Measurements from ENCODE around the gene SMARCD2.
A peak's percentile ranks its signal among the peaks of the same experiment; 100 is the strongest.

SMARCD2 gene

DNA sequence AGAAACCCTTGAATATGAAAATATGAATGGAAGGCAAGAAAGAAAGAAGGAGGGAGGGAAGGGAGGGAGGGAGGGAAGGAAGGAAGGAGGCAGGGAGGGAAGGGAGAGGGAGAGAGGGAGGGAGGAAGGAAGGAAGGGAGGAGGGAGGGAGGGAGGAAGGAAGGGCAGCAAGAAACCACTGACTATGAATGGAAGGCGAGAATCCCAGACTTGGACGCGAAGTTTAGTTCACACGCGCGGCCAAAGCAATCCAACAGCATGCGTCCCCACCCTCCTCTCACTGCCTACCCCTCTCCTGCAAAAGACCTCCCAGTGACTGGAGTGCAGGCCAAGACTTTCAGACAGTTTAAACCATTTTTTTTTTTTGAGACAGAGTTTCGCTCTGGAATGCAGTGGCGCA lies 7.9 kb upstream of the SMARCD2 start:
- no peak for DNase-seq

DNA sequence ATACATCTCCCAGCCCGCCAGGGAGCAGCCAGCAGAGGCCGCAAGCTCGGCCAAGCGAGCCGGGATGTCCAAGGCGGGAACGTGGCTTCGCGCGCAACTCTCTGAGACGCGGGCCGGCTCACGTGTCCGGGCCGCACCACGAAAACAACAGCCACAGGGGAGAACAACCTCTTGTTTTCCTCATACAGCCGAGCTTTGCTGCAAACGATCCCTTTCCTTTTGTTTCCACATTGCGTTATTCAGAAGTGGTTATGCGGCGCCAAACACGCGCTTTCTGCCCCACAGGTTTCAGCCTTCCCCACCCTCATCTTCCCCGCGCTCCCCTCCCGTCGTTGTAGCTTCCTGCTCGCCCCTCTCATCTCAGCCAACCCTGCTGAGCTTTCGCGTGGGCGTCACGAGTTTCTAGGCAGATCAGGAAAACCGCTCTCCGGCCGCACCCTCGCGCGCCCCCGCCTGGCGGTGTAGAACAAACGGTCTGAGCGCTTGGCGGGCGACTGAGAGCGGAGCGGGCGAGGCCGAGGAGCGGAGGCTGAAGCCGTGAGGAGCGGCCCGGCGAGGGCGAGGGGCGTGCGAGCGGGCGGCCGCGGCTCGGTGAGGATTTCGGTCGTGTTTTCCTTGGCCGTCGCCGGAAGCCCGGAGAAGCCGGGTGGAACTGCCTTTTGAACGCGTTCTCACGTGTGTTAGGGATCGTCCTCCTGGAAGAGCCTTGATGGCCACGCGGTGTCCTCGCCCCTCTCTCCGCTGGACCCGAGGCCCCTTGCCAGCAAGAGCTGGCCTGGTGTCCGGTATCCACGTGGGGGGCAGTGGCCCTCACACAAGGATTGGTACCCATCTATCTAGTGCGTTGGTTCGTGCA lies 6.6 kb upstream of the SMARCD2 start:
- peak; percentile 24 to 87 (median 80) for DNase-seq

DNA sequence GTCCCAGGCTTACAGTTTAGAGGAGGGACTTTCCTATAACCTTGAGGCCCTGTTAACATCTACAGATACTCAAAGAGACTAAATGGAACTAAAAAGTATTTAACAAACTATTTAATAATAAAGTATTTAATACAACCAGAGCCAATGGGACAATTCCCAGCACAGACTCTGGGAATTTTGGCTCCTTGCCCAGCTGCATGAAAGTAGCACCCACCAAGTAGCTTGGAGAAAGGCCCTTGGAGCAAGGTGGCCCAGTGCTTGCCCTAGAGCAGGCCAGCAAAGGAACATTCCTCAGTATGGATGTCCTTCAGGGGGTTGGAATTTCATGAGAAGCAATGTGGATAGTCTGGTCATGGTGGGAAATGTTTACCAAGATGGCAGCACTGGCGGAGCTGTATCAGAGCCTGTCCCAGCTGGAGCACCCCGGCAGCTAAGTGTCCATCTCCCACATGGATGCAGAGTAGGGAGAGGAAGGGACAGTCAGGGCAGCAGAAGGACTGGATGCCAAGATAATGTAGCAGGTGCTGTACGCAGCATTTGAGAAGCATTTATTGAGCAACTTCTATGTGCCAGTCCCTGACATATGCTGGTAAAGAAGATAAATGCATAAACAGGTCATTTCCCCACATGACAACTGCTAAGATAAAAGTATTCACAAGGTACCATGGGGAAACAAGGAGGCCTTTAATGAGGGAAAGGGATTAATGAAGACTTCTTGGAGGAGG lies 5.2 kb upstream of the SMARCD2 start:
- no peak for DNase-seq

DNA sequence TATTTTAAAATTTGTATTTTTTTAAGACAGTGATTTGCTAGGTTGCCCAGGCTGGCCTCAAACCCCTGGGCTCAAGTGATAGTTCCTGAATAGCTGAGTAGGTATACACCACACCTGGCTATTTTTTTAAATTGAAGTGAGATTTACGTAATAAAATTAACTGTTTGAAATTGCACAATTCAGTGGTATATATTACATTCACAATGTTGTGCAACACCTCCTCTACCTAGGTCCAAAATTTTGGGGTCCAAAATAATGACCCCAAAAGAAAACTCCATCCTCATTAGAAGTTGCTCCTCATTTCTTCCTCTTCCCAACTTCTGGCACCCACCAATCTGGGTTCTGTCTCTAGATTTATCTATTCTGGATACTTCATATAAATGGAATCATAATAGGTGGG lies 3.0 kb upstream of the SMARCD2 start:
- no peak for DNase-seq

DNA sequence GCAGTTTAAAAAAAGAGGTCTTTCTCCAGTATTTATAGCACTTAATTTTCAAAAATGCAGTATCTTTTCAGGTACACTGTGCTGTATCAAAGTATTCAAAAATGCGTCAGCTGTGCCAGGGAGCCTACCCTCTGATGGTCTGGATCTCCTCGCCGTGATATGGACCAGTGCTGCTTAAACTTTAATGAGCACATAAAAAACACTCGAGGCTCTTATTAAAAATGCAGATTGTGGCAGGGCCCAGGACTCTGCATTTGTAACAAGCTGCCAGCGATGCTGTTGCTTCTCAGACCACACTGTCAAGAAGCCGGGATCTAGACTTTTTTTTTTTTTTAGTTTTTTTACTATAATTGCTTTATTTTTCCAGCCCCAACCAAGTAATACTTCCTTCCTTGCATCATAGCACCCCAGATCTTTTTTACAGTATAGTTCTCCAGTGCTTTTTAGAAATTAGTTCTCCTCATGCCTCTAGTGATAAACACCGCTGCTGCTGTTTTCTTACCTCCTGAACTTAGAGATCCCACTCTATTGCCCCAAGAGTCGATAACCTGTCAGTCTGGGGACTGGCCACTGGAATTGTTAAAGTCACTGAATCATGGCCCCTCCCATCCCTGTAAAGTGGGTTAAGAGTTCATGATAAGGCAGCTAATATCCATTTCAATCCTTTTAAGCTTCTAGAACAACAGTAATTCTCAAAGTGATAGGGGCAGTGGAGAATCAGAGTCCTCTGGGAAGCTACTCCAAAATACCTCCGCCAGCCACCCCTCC lies 1.6 kb upstream of the SMARCD2 start:
- peak in 1 of 14 donors; percentile 20 for DNase-seq

DNA sequence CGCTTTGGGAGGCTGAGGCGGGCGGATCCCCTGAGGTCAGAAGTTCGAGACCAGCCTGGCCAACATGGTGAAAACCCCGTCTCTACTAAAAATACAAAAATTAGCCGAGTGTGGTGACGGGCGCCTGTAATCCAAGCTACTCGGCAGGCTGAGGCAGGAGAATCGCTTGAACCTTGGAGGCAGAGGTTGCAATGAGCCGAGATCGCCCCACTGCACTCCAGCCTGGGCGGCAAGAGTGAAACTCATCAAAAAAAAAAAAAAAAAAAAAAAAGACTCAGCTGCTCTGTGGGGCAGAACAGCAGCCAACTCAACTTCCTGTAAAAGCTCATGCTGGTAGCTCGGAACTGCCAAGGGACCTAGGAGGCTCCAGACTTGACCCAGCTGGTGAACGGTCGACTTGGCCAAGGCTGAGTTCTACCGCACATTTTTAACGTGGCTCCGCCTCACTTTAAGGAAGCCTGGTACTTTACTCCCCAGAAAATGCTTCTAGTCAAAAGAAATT lies 953 bp upstream of the SMARCD2 start:
- peak in 4 of 14 donors; percentile 13 to 34 (median 29) for DNase-seq

DNA sequence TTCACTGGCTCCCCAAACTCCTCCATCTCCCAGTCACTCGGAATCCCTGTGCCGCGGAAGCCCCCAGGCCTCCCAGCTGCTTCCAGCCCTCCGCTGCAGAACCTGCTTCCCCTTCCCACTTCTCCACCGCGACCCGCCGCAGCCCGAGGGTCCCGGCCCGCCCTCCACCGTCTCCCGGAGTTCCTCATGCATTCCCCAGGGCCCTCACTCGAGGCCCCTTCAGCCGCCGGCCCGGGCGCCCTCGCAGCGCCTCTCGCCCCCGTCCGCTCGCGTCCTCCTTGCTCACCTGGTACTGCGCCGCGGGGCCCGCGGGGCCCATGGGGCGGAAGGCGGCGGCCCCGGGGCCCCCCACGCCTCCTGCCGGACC lies 329 bp downstream of the SMARCD2 start:
- DNase-seq = peak in 4 of 14 donors; percentile 46 to 60 (median 58)

DNA sequence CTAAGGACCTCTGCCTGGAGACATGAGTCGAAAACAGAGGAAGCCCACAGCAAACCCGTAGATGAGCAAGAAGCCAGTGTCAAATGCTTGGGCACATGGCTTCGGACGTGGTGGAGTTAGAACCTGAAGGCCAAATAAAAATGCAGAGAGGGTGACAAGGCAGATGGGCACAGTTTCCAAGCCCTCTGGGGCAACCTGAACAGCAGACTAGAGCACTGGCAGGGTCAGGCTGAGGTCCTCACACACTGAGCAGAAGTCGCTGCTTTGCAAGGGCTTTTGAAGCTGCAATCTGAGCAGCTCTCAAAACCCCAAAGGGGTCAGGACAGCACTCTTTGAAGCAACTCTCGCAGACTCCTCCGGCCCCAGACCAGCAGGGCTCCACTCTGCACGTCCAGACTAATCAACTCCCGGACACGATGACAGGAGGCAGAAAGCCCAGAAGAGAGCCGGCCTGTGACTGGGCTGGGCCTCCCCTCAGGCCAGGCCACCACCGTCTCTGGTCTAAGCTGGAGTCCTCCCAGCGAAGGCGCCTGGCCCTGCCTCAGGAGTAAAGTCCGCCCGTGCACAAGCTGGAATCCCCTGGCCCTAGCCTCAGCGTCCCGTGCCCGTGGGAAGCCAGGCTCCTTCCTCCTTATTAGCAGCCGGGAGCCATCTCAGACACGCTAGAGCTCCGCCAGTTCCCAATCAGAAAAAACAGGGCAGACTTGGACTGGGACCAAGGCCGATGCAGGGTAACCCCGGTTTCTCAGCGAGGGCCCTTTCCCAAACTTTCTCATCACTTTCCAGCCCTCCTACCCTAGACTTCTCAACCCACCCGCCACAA lies 924 bp downstream of the SMARCD2 start:
- peak in 12 of 14 donors; percentile 31 to 77 (median 59) for DNase-seq

DNA sequence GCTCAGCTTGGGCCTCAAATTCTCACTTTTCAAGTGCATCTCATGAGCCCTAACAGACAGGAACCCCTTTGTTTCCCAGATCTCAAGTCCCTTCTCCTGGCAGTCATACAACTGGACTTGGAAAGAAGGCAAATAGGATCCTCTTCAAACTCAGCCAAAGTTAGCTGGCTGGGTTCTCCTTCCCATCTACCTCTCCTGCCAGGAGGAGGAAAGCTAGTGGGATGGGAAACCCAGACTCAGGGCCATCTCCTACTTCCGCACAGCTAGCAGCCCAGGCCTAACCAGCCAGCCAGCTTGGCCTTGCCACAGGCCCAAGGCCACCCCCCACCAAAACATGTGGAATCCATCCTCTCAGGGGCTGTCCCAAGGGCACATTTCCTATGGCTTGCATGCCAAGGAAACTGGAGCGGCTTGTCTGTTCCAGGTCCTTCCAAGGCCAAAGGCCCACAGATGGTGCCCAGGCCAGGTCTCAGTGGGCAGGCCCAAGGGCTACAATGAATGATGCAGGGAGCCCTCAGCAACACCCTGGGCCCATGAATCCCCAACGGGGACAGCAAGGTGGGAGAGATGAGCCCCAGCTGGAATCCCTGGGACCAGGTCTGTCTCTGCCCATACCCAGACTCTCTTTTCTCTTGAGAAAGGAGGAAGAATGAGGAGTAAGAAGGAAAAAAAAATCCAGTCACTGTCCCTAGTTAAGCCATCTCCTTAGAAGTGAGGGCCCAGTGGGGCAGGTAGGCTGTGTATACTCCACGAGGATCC lies 1.7 kb downstream of the SMARCD2 start:
- DNase-seq = peak in 11 of 14 donors; percentile 7 to 56 (median 27)

DNA sequence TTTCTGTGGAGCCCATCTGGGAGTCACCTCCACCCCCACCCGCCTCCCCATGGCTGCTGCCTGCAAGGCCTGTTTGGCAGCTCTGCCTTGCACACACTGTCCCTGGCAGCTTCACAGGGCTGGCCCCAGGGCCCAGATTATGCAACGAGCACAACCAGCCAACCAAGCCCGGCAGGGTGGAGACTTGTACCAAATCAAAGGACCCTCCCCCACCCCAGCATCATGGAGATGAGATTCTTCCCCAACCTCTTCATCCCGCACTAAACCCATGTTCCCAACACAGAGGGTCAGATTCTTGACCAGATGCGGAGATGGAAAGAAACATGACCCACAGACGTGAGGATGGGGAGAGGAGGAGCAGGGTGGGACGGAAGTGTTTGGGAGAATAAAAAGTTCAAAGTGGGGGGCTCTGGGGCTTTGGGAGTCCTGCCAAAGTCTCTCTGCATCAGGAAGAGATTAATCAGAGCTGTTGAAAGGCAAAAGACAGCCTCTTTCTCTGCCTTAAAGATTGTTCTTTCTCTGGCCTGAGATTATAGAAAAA lies 3.8 kb downstream of the SMARCD2 start:
- DNase-seq = peak; percentile 36 to 98 (median 84)

DNA sequence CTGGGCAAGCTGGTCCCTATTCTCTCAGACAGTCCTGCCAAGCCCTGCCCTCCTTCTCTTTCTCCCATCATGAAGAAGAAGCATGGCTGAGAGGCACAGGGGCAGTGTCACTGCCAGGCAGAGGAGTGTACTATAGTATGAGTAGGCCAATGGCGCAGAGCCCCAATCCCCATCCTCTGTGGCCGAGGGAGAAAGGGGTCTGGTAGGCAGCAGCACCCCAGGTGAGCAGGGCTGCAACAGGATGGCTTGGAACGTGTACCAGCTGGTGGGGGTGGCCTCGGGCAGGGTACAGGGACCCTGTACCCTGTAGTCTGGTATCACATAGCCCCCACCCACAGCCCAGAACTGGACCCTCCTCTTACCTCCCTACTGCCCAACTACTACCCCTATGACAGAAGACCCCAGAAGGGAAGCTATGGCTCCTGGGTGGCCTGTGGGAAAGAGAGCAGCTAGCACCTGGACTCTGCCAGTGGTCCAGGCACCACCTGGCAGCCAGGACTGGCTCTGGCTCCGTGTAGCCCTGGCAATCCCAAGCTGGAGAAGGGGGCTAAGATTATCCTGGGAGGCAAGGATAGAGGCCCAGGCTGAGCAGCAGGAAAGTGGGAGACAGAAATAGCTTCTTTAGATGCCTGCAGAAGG lies 4.4 kb downstream of the SMARCD2 start:
- DNase-seq = peak in 4 of 14 donors; percentile 28 to 75 (median 36)

DNA sequence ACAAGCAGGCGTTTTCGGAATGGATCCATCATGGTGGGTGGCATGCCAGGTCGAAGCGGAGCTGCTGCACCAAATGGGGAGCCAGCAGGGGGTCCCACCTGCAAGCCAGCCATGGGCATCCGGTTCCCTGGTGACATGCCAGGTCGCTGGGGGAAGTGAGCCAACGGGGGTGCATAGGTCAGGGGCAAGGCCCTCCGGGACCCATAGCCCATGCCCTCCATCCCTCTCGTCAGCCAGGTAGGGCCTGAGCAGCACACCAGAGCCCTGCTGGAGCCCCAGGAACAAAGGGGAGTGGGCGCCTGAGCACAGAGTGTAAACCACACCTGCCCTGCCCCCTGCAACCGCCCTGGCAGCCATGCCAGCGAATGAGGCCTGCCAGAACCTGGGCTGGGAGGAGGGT lies 5.0 kb downstream of the SMARCD2 start:
- peak in 1 of 14 donors; percentile 51 for DNase-seq

DNA sequence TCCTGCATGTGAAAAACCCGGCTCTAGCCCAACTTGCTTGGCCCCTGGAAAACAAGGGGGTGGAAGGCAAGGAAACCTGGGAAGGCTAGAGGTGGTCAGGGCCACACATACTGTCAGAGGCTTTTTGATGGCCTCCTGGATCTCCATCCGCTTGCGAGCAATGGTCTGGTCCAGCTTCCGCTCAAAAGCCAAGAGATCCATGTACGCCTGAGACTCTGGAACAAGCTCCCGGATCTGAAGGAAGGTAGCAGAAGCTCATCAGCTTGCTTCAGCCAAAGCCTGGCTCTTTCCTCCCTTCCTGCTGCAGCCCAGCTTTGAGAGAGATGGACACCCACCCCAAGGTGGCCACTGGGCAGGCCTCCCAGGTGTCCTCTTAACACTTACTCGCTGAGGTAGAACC lies 5.7 kb downstream of the SMARCD2 start:
- DNase-seq = no peak

DNA sequence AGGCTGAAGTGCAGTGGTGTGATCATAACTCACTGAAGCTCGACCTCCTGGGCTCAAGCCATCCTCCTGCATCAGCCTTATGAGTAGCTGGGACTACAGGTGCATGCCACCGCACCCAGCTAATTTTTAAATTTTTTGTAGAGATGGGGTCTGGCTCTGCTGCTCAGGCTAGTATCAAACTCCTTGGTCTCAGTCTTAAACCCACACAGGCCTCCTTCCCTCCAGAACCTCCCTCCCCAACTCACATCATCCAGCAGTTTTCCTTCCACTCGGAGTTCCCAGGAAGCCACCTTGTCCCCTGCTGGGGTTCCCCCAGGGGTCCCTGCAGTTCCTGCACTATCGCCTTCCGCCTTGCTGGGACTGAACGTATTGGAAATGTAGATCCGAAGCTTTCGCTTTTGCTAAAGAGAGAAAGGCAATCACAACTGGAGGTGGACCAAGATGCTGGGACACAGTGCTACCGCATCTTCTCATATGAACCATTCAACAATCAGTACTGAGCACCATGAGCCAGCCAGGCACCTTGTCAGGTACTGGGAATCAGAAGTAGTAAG lies 7.2 kb downstream of the SMARCD2 start:
- no peak for DNase-seq

DNA sequence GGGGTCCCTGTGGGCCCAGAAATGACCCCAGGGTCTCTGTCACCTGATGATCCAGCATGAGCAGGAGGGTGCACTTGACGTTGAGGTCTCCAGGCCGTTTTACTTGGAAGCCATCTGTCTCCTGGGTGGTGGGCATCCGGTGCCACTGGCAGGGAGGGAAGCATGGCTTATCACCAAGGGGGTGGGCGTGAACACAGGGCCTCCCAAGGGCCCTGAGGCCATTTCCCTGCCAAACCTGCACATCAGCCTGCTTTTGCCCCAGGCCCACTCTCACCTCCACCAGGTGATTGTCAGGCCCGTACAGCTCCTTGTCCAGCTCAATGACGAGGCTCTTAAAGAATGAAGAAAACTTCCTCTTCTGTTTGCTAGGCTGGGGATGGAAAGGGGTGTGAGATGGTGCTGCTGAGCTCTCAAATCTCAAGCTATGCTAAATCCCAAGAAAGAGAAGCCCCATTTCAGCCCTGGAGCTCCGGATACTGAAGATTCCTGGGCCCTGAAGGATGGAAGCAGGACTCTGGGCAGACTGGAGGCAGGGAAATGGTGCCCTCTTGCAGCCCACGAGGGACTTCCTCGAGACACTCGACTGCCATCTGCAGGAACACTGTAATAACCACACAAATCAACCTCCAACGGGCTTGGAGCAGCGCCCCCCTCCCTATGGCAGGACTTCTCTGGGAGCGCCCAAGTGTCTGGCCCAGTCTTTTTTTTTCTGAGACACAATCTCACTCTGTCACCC lies 7.9 kb downstream of the SMARCD2 start:
- peak in 9 of 14 donors; percentile 24 to 69 (median 35) for DNase-seq

DNA sequence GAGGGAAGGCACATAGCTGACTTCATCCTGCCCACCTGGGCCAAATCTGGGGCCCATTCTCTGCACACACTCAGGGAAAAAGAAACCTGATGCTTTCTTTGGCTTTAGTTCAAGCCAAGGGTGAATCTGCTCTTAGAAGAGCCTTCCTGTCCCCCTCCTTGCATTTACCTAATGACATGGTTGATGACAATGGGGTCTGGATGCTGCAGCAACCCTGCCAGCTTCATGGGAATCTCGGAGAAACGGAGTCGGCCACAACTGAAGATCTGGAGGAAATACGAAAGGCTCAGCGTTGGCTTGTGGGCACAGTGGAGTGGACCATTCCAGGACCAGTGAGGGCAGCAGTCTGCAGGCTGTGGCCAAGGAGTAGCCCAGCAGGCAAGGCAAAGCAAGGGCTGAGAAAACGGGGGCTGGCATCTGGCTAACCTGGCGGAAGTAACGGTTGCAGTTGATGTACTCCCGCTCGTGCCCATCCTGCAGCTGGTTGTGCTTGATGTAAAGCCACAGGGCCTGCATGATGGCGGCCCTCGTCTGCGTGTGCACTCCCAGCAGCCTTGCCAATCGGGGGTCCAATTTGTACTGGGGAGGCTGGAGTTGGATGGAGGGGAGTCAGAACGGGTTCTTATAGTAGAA lies 8.6 kb downstream of the SMARCD2 start:
- no peak for DNase-seq

DNA sequence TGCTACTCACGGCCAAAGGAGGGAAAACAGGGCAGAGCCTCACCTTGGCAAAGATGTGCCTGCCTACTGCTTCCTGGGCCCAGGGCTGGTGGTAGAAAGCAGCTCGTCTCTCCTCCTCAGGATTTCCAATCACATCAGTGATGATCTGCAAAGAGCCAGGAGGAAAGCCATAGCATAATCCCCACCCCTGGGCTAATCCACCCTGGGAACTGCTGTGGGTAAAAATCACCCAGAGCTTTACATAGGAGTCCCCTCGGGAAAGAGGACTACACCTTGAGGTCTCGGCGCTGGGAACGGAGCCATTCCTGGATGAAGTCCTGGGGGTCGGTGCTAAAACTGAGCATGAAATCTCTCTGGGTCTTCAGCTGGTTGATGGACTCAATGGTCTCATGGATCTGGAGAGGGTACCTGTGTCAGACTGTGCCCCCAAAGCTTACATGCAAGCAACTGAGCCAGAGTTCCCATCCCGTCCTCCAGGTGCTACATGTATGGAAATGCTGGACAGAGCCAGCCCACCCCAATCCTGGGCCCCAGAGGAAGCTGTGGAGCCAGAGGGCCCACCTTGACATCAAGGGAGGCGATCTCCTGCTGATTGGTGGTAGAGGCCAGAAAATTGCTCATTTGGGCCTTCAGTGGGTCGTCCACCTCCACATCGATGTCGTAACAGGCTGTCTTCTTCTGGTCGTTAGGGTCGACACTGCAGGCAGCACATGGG lies 9.3 kb downstream of the SMARCD2 start:
- no peak for DNase-seq

DNA sequence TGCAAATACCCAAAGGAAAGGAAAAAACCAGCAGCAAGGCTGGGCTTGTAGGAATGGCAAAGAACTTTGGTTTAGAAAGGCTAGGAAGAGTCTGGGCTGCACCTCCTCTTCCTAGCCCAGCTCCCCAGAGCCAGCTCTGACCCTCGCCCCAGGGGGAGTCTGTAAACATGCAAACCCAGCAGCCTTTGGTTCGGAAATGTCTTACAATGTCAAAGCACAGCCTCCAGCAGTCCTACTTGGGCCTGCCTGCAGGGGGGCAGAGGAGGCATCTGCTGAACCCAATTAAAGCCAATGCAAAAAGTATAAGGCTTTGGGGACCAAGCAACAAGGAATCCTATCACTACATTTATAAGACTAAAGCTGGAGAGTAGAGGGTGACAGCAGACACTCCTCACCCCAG lies 10.0 kb downstream of the SMARCD2 start:
- DNase-seq = no peak
